ENCODE measurements around the gene SCAMP1.

DNA sequence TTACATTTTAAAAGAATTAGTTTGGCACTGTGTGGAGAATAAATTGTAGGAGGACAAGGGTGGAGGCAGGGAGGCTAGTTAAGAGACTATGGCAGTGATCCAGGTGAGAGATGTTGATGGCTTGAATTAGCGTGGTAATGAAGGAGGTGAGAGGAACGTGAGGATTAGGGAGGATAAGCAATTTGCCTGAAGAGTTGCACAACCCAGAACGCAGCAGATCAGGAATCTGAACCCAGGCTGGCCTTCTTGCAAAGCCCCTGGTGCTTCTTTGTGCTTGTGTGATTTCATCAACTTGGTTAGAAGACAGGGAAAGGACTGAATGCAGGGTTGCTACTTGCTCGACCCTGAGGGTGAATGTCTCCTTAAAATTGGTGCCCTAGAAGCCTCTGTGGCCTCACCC lies 6.9 kb upstream of the SCAMP1 start:
- TF ChIP-seq, protein P1, sequence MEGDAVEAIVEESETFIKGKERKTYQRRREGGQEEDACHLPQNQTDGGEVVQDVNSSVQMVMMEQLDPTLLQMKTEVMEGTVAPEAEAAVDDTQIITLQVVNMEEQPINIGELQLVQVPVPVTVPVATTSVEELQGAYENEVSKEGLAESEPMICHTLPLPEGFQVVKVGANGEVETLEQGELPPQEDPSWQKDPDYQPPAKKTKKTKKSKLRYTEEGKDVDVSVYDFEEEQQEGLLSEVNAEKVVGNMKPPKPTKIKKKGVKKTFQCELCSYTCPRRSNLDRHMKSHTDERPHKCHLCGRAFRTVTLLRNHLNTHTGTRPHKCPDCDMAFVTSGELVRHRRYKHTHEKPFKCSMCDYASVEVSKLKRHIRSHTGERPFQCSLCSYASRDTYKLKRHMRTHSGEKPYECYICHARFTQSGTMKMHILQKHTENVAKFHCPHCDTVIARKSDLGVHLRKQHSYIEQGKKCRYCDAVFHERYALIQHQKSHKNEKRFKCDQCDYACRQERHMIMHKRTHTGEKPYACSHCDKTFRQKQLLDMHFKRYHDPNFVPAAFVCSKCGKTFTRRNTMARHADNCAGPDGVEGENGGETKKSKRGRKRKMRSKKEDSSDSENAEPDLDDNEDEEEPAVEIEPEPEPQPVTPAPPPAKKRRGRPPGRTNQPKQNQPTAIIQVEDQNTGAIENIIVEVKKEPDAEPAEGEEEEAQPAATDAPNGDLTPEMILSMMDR (IDR thresholded peaks at IDR 0.05; ENCODE audit: control extremely low read depth in 1 of 3, insufficient read depth in 1 of 3, low read depth in 1 of 3, low read length in 3 of 3), result no peak
- no peak for TF ChIP-seq KDM1A (IDR thresholded peaks at IDR 0.05; ENCODE audit: borderline replicate concordance, low read length)
- TF ChIP-seq EP300 (IDR thresholded peaks at IDR 0.05; ENCODE audit: borderline replicate concordance in 1 of 2, low read depth in 2 of 2, low read length in 2 of 2), result no peak
- TF ChIP-seq CEBPB (IDR thresholded peaks at IDR 0.05; ENCODE audit: low read depth, low read length), result peak; percentile 51; the same call in 1 of the 2 replicates
- no peak for TF ChIP-seq FOSL1 (IDR thresholded peaks at IDR 0.05; ENCODE audit: insufficient read depth, low read depth, low read length)
